NT2/D1 (cell line): ENCODE measurements around the gene DLEU7.

ENCODE experiments used
- SUZ12 ChIP-seq: IDR thresholded peaks from 2 replicates; pipeline ENCODE4 v1.6.1; 2011; ENCODE audit not compliant: insufficient read length, insufficient read depth; ENCODE audit errors: extremely low read depth
- YY1 ChIP-seq: IDR thresholded peaks from 2 replicates; pipeline ENCODE4 v1.6.1; 2011; ENCODE audit not compliant: insufficient read length, insufficient read depth
- ZNF274 ChIP-seq: IDR thresholded peaks from 2 replicates; pipeline ENCODE4 v1.6.1; 2011; ENCODE audit warnings: mild to moderate bottlenecking, low read depth, low read length

DNA sequence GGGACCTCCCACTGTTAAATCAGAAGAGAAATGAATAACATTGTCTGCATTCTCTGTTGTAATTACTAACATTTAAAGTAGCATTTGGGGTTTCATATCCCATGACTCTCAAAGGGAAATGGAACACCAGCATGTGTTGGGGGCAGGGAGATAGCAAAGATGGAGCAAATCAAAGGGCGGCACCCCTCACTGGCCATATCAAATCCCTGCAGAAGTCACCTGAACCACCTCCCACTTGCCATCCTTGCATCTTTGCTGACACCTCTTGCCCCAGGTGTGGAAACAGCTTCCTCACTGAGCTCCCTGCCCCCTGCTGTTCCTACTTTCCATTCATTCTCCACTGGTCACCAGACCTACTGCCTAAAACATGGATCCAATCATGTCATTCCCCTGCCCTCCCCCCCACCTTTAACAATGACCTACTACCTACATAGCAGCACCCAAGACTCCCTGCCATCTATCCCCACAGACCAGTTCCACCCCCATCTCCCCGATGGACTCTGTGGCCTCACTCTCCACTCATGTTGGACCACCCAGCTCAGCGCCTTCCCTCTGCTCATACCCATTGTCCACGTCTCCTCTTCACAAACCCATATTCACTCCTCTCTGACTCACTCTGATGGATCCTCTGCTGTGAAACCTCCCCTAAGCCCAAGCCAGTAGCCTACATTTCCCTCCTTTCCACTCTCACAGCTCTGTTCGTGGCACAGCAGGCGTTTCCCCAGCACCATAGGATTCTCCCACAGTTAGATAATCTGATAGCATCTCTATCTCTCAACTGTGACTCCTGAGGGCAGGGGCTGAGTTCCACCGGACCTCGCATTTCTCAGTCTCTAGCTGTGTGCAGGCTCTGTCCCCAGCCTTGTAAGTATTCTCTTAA lies 55.9 kb downstream of the DLEU7 start:
- no peak for TF ChIP-seq ZNF274
- no peak for TF ChIP-seq YY1
- no peak for TF ChIP-seq SUZ12
